WTC11 (cell line): ENCODE data around the gene RUVBL1. TPM values are rescaled to one million over a fixed set of nuclear protein-coding genes. Genes with fewer than 3 reads are reported as not detected.
"Not testable (repeated sequence)": the region's sequence is repeated elsewhere in the genome, so short reads cannot be mapped to it uniquely, and the experiment has no call there.

Experiments used
- ATAC-seq: fragments of 200-7000 bp; cut with Tn5 transposase; 2 replicates; pipeline ENCODE4 v1.10.0; 2021; ENCODE audit warnings: mild to moderate bottlenecking, moderate library complexity
- CTCF ChIA-PET: fragments of 300-600 bp; sonication (Branson Sonifier 250); formaldehyde crosslinking; loops from one replicate; lab custom pipeline; 2021; ENCODE audit warnings: antibody characterized with exemption; lab: Charles Lee
- POLR2A ChIA-PET: fragments of 350-600 bp; sonication (Branson Sonifier 250); formaldehyde crosslinking; loops from one replicate; lab custom pipeline; 2021; ENCODE audit warnings: antibody characterized with exemption; lab: Charles Lee
- DNase-seq: peaks from one replicate; pipeline ENCODE4 v3.0.0; 2021; ENCODE audit warnings: low spot score
- H3K27ac Mint-ChIP-seq: 2 replicates; pipeline ENCODE4 v1.8.0; 2021; ENCODE audit warnings: mixed read lengths
- H3K27me3 Mint-ChIP-seq: 2 replicates; pipeline ENCODE4 v1.8.0; 2021; ENCODE audit warnings: low read depth, mild to moderate bottlenecking, moderate library complexity, mixed read lengths
- H3K36me3 Mint-ChIP-seq: 2 replicates; pipeline ENCODE4 v1.8.0; 2021; ENCODE audit warnings: mixed read lengths
- H3K4me1 Mint-ChIP-seq: 2 replicates; pipeline ENCODE4 v1.8.0; 2022; ENCODE audit warnings: mixed read lengths
- H3K4me3 Mint-ChIP-seq: 2 replicates; pipeline ENCODE4 v1.8.0; 2021; ENCODE audit warnings: mild to moderate bottlenecking, moderate library complexity, mixed read lengths
- H3K9me3 Mint-ChIP-seq: 2 replicates; pipeline ENCODE4 v1.8.0; 2021; ENCODE audit warnings: mixed read lengths
- AFF4 ChIP-seq: sonication (generic); formaldehyde crosslinking; IDR thresholded peaks from 2 replicates; pipeline ENCODE4 v1.8.1; 2023; ENCODE audit warnings: mild to moderate bottlenecking, missing genetic modification reagents, borderline replicate concordance
- ATF1 ChIP-seq: sonication (generic); formaldehyde crosslinking; IDR thresholded peaks from 2 replicates; pipeline ENCODE4 v1.8.1; 2023; ENCODE audit warnings: mild to moderate bottlenecking, moderate library complexity, missing genetic modification reagents
- E2F1 ChIP-seq: sonication (generic); formaldehyde crosslinking; IDR thresholded peaks from 2 replicates; pipeline ENCODE4 v1.8.0; 2022; ENCODE audit warnings: mild to moderate bottlenecking, missing genetic modification reagents
- EMX1 ChIP-seq: fragments of 250-450 bp; sonication (Bioruptor Pico); IDR thresholded peaks from 2 replicates; pipeline ENCODE4 v1.8.0; 2021; ENCODE audit warnings: mild to moderate bottlenecking
- FOXP4 ChIP-seq: sonication (generic); formaldehyde crosslinking; IDR thresholded peaks from 2 replicates; pipeline ENCODE4 v1.8.0; 2022; ENCODE audit warnings: mild to moderate bottlenecking, missing genetic modification reagents
- GRHL2 ChIP-seq: fragments of 250-450 bp; sonication (Bioruptor Pico); IDR thresholded peaks from 2 replicates; pipeline ENCODE4 v1.8.0; 2022; ENCODE audit warnings: mild to moderate bottlenecking, moderate library complexity; ENCODE audit not compliant: insufficient replicate concordance, severe bottlenecking
- MXD4 ChIP-seq: fragments of 250-450 bp; sonication (Bioruptor Pico); IDR thresholded peaks from 2 replicates; pipeline ENCODE4 v1.8.0; 2021; ENCODE audit warnings: mild to moderate bottlenecking, moderate library complexity, borderline replicate concordance
- NFYB ChIP-seq: sonication (generic); formaldehyde crosslinking; conservative IDR thresholded peaks from 2 replicates; pipeline ENCODE4 v1.8.0; 2022; ENCODE audit warnings: low read depth, missing genetic modification reagents
- NR2C2 ChIP-seq: sonication (generic); formaldehyde crosslinking; IDR thresholded peaks from 2 replicates; pipeline ENCODE4 v1.8.0; 2022; ENCODE audit warnings: mild to moderate bottlenecking, missing genetic modification reagents
- SMAD4 ChIP-seq: sonication (generic); formaldehyde crosslinking; IDR thresholded peaks from 2 replicates; pipeline ENCODE4 v1.8.0; 2022; ENCODE audit warnings: mild to moderate bottlenecking, missing genetic modification reagents
- SOX15 ChIP-seq: fragments of 250-450 bp; sonication (Bioruptor Pico); IDR thresholded peaks from 2 replicates; pipeline ENCODE4 v1.9.0; 2021; ENCODE audit warnings: mild to moderate bottlenecking
- TCF7 ChIP-seq: sonication (generic); formaldehyde crosslinking; IDR thresholded peaks from 2 replicates; pipeline ENCODE4 v1.8.0; 2022; ENCODE audit warnings: mild to moderate bottlenecking, low read depth, missing genetic modification reagents, moderate library complexity
- ZNF121 ChIP-seq: sonication (generic); formaldehyde crosslinking; IDR thresholded peaks from 2 replicates; pipeline ENCODE4 v1.8.0; 2023; ENCODE audit warnings: missing genetic modification reagents
- ZNF263 ChIP-seq: sonication (generic); formaldehyde crosslinking; IDR thresholded peaks from 2 replicates; pipeline ENCODE4 v1.8.1; 2022; ENCODE audit warnings: low read depth, mild to moderate bottlenecking, moderate library complexity, missing genetic modification reagents
- ZNF396 ChIP-seq: fragments of 250-450 bp; sonication (Bioruptor Pico); IDR thresholded peaks from 2 replicates; pipeline ENCODE4 v1.8.0; 2021; ENCODE audit warnings: mild to moderate bottlenecking, moderate library complexity, borderline replicate concordance
- ZSCAN18 ChIP-seq: fragments of 250-450 bp; sonication (Bioruptor Pico); IDR thresholded peaks from 2 replicates; pipeline ENCODE4 v2.1.2; 2022; ENCODE audit warnings: mild to moderate bottlenecking, moderate library complexity
- total RNA-seq: library from RNA; stranded (reverse); gene quantifications from 3 replicates; pipeline ENCODE4 v1.2.3, GENCODE V29; 2021

The RUVBL1 gene
- total RNA-seq, 1 experiment from 2014 or later = 118 TPM

GRCh38 chr3:128163432-128163831 lies 39.8 kb upstream of the RUVBL1 start:
- Mint-ChIP-seq H3K36me3 (peaks cover 5% of the 10 kb centered on the region; the same call in 1 of the 2 replicates), H3K4me1 (peaks cover 18% of the 10 kb centered on the region), H3K27ac (no peak overlapping the region), H3K9me3 (no peaks in the 10 kb centered on the region), H3K27me3 (no peaks in the 10 kb centered on the region), H3K4me3 (no peak overlapping the region)
- no peak for DNase-seq
- TF ChIP-seq NFYB (CRISPR knock-in tag) (no peak), MXD4 (CRISPR knock-in tag) (no peak), NR2C2 (CRISPR knock-in tag) (no peak), FOXP4 (CRISPR knock-in tag) (no peak)
- no peak for ATAC-seq
- CTCF ChIA-PET = interaction anchor here (1.0 kb wide), 1 partner anchor 157 kb away, joined by 3 read pairs; no protein-coding TSS in a partner anchor
- POLR2A ChIA-PET = no interaction called here

GRCh38 chr3:128160661-128161060 lies 37.0 kb upstream of the RUVBL1 start:
- ATAC-seq = no peak
- POLR2A ChIA-PET = no interaction called here
- H3K4me1 Mint-ChIP-seq = no peaks in the 10 kb centered on the region

GRCh38 chr3:128155616-128156360 lies 32.2 kb upstream of the RUVBL1 start:
- TF ChIP-seq EMX1 (CRISPR knock-in tag) (no peak), ZNF263 (CRISPR knock-in tag) (no peak), E2F1 (CRISPR knock-in tag) (no peak), GRHL2 (CRISPR knock-in tag) (no peak), AFF4 (CRISPR knock-in tag) (no peak), TCF7 (CRISPR knock-in tag) (no peak), ZNF121 (CRISPR knock-in tag) (no peak), ATF1 (no peak)
- ChIA-PET CTCF (no interaction called here), POLR2A (no interaction called here)
- 0 out of 2 replicates have a peak, but pooled peaks cover 3% of the 10 kb centered on the region for H3K4me1 Mint-ChIP-seq
- H3K4me3 Mint-ChIP-seq = no peak overlapping the region
- ATAC-seq (no peak), DNase-seq (no peak)
- peaks cover 33% of the 10 kb centered on the region for H3K36me3 Mint-ChIP-seq
- H3K27ac Mint-ChIP-seq = no peak overlapping the region
- peaks cover 7% of the 10 kb centered on the region for H3K27me3 Mint-ChIP-seq
- H3K9me3 Mint-ChIP-seq = peaks cover 21% of the 10 kb centered on the region

More at GRCh38 chr3:128160661-128161060, 37.0 kb upstream of the RUVBL1 start:
- H3K4me3 Mint-ChIP-seq = no peak overlapping the region
- H3K27ac Mint-ChIP-seq = no peak overlapping the region
- CTCF ChIA-PET = no interaction called here
- TF ChIP-seq ZSCAN18 (CRISPR knock-in tag) (no peak), SMAD4 (CRISPR knock-in tag) (no peak), ATF1 (no peak), SOX15 (CRISPR knock-in tag) (no peak), ZNF396 (no peak)
- no peaks in the 10 kb centered on the region for H3K27me3 Mint-ChIP-seq
- H3K9me3 Mint-ChIP-seq = peaks cover 18% of the 10 kb centered on the region
- no peak for DNase-seq
- peaks cover 32% of the 10 kb centered on the region for H3K36me3 Mint-ChIP-seq

- not testable (repeated sequence) for H3K27me3 Mint-ChIP-seq, H3K4me1 Mint-ChIP-seq, DNase-seq, ATAC-seq, H3K27ac Mint-ChIP-seq
- CTCF ChIA-PET = interaction anchor here (1.0 to 1.2 kb wide), 2 partner anchors 81 to 168 kb away, joined by 4 to 5 read pairs; no protein-coding TSS in a partner anchor
- peaks cover 21% of the 10 kb centered on the region for H3K9me3 Mint-ChIP-seq
- H3K4me3 Mint-ChIP-seq = peak overlapping the region; percentile 81
- H3K36me3 Mint-ChIP-seq = peaks cover 33% of the 10 kb centered on the region
- POLR2A ChIA-PET = interaction anchor here (0.7 kb wide), 1 partner anchor 31 kb away, joined by 5 read pairs; the partner anchor contains the start of gene RUVBL1
These were observed 30.7 kb upstream of the RUVBL1 start for GRCh38 chr3:128154354-128154753.
